Uterus (tissue), 2 donors: Measurements from ENCODE around the gene TUBA8.

Experiments
- CTCF ChIP-seq, 4 experiments: fragments of 200-600 bp in 2 of 4; fragments of 450-650 bp in 2 of 4; sonication (generic) in 2 of 4; IDR thresholded peaks; one replicate each; pipeline ENCODE4 v1.5.1; 2016 to 2019; ENCODE audit warnings: antibody characterized with exemption in 4 of 4, mild to moderate bottlenecking in 2 of 4, moderate library complexity in 1 of 4
- POLR2A ChIP-seq, 2 donors: fragments of 450-650 bp; IDR thresholded peaks; one replicate each; pipeline ENCODE4 v1.6.1; 2016; ENCODE audit warnings: antibody characterized with exemption in 2 of 2, mild to moderate bottlenecking in 1 of 2, moderate library complexity in 1 of 2

- TF ChIP-seq CTCF (IDR thresholded peaks at IDR 0.05) (no peak), POLR2A (IDR thresholded peaks at IDR 0.05) (no peak)
Measured at GRCh38 chr22:18147791-18148190, 37.2 kb downstream of the TUBA8 start.
